Keratinocyte (primary cell): ENCODE results near the gene ALX4. TPM values are rescaled to one million over a fixed set of nuclear protein-coding genes. Genes with fewer than 3 reads are reported as not detected.

ENCODE experiments used
- DNase-seq: peaks from one replicate; pipeline ENCODE4 v3.0.0-alpha.2; 2011; ENCODE audit warnings: low read depth, missing footprints, low spot score
- FAIRE-seq: peaks from 2 replicates; lab custom pipeline; 2011; peaks lifted over from hg19 to GRCh38; lab: Jason Lieb, UNC
- H2AFZ ChIP-seq: 2 replicates; pipeline ENCODE4 v1.6.0; 2012; ENCODE audit warnings: low read length, control low read depth, inconsistent platforms; ENCODE audit not compliant: control insufficient read depth
- H3K27ac ChIP-seq: 2 replicates; pipeline ENCODE4 v1.5.1; 2011; ENCODE audit warnings: low read length; ENCODE audit not compliant: control insufficient read depth, insufficient read depth
- H3K27me3 ChIP-seq: 3 replicates; pipeline ENCODE4 v1.6.0; 2011; ENCODE audit warnings: low read length; ENCODE audit not compliant: control insufficient read depth, insufficient read depth; ENCODE audit errors: extremely low read depth
- H3K36me3 ChIP-seq, 2 experiments: 2 replicates in 1 of 2; 3 replicates in 1 of 2; pipeline ENCODE4 v1.5.1; 2011; ENCODE audit warnings: low read length in 2 of 2, mild to moderate bottlenecking in 1 of 2; ENCODE audit not compliant: control insufficient read depth in 2 of 2, insufficient read depth in 2 of 2; ENCODE audit errors: extremely low read depth in 1 of 2
- H3K4me1 ChIP-seq: 3 replicates; pipeline ENCODE4 v1.5.1; 2011; ENCODE audit warnings: low read length; ENCODE audit not compliant: control insufficient read depth, insufficient read depth; ENCODE audit errors: extremely low read depth
- H3K4me2 ChIP-seq: 3 replicates; pipeline ENCODE4 v1.6.0; 2011; ENCODE audit warnings: low read depth, low read length; ENCODE audit not compliant: control insufficient read depth, insufficient read depth; ENCODE audit errors: extremely low read depth
- H3K4me3 ChIP-seq, 3 experiments: fragments of 200-600 bp in 1 of 3; sonication (generic) in 1 of 3; 2 replicates in 2 of 3; 3 replicates in 1 of 3; pipeline ENCODE4 v1.5.1; 2011 to 2016; ENCODE audit warnings: low read length in 3 of 3, mild to moderate bottlenecking in 3 of 3, control low read depth in 2 of 3, inconsistent platforms in 1 of 3, low read depth in 1 of 3, mixed read lengths in 1 of 3, mixed run types in 1 of 3, moderate library complexity in 1 of 3; ENCODE audit not compliant: control insufficient read depth in 2 of 3, insufficient read depth in 2 of 3; ENCODE audit errors: extremely low read depth in 1 of 3
- H3K79me2 ChIP-seq: 2 replicates; pipeline ENCODE4 v1.6.0; 2012; ENCODE audit warnings: low read length; ENCODE audit not compliant: control insufficient read depth, insufficient read depth
- H3K9ac ChIP-seq: 3 replicates; pipeline ENCODE4 v1.6.0; 2011; ENCODE audit warnings: low read length; ENCODE audit not compliant: control insufficient read depth, insufficient read depth; ENCODE audit errors: extremely low read depth
- H3K9me1 ChIP-seq: 3 replicates; pipeline ENCODE4 v1.6.0; 2011; ENCODE audit warnings: low read length; ENCODE audit not compliant: control insufficient read depth, insufficient read depth; ENCODE audit errors: extremely low read depth
- H3K9me3 ChIP-seq: 2 replicates; pipeline ENCODE4 v1.5.1; 2012; ENCODE audit warnings: low read depth, low read length; ENCODE audit not compliant: control insufficient read depth
- H4K20me1 ChIP-seq: 3 replicates; pipeline ENCODE4 v1.6.0; 2011; ENCODE audit warnings: low read length; ENCODE audit not compliant: control insufficient read depth, insufficient read depth; ENCODE audit errors: extremely low read depth
- EZH2 ChIP-seq: IDR thresholded peaks from one replicate; pipeline ENCODE4 v1.6.1; 2012; ENCODE audit warnings: inconsistent platforms, mild to moderate bottlenecking, low read length, moderate library complexity
- dilution Hi-C: fragments of 300-500 bp; cut with MboI; formaldehyde crosslinking; loops from one replicate; pipeline ENCODE4 v1.7.0; 2020; ENCODE audit warnings: low sequenced_read_pairs; ENCODE audit not compliant: extremely low pct_ligation_motif_present
- polyA plus RNA-seq, 5 experiments: library from polyadenylated mRNA; depleted of rRNA in 3 of 5; stranded (reverse) in 3 of 5; stranded (forward) in 1 of 5; unstranded in 1 of 5; fragments of >200 nt; gene quantifications; 1 replicate in 1 of 5; 2 replicates in 3 of 5; 3 replicates in 1 of 5; pipeline versions ENCODE4 v1.2.1 to v1.2.3, GENCODE V29; 2011 to 2012; ENCODE audit warnings: missing spikeins in 2 of 5, low read depth in 1 of 5, low replicate concordance in 1 of 5
- TF ChIP-seq, protein P1 (sequence below), 3 experiments: IDR thresholded peaks in 1 of 3; conservative IDR thresholded peaks in 1 of 3; optimal IDR thresholded peaks in 1 of 3; 2 replicates in 2 of 3; 3 replicates in 1 of 3; pipeline versions ENCODE3 to v1.5.1; 2011; ENCODE audit warnings: low read length in 3 of 3, mild to moderate bottlenecking in 3 of 3, moderate library complexity in 2 of 3, control low read depth in 1 of 3, inconsistent platforms in 1 of 3; ENCODE audit not compliant: insufficient read depth in 2 of 3; ENCODE audit errors: extremely low read depth in 1 of 3

Gene ALX4
- polyA plus RNA-seq, 1 donor (not counting 4 experiments of a cell fraction or from before 2014, with no cell fraction given): not detected

DNA sequence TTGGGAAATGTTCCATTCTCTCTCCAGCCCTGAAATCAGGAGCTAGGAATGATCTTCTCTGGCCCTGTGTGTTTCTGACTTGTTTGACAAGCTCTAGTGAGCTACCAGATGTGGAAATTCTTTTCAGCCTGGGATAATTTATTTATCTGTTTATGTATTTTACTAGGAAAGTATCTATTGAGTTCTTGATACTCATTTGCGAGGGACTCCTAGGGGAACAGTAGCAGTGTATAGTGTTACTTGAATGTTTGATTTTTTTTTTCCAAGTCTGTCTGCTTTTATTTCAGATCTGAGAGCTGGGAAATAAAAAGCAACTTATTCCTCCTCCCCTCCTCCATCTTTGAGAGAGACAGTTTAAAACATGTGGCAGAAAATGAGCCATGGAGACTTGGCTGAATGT, 92.5 kb downstream of the ALX4 start:
- dilution Hi-C loops: no loop called here
- no peak overlapping the region for H3K27ac ChIP-seq
- H3K4me1 ChIP-seq: peaks cover 5% of the 10 kb centered on the region

DNA sequence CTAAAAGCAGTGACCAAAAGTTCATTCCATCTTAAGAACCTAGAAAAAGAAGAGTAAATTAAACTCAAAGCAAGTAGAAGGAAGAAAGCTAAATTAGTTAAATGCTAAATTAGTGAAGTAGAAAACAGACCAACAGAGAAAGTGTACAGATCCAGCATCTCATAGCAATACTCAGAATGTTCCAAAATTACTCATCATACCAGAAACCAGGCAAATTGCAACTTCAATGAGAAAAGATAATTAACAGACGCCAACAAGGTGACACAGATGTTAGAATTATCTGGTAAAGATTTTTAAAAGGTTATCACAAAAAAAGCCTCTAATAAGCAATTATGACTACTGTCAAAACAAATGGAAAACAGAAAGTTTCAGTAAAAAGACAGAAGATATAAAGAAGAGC, 96.8 kb downstream of the ALX4 start:
- Histone ChIP-seq H3K27me3 (no peaks in the 10 kb centered on the region), H3K4me2 (no peak overlapping the region), H3K9me1 (no peaks in the 10 kb centered on the region), H3K36me3 (peaks cover 0 to 3% of the 10 kb centered on the region in 2 experiments), H3K9me3 (no peaks in the 10 kb centered on the region), H3K4me3 (no peak overlapping the region), H4K20me1 (no peaks in the 10 kb centered on the region), H3K4me1 (no peaks in the 10 kb centered on the region), H3K79me2 (no peaks in the 10 kb centered on the region), H3K27ac (no peak overlapping the region), H2AFZ (no peak overlapping the region), H3K9ac (no peak overlapping the region)
- dilution Hi-C loops: no loop called here
- DNase-seq (no peak), FAIRE-seq (no peak)
- TF ChIP-seq, protein P1, sequence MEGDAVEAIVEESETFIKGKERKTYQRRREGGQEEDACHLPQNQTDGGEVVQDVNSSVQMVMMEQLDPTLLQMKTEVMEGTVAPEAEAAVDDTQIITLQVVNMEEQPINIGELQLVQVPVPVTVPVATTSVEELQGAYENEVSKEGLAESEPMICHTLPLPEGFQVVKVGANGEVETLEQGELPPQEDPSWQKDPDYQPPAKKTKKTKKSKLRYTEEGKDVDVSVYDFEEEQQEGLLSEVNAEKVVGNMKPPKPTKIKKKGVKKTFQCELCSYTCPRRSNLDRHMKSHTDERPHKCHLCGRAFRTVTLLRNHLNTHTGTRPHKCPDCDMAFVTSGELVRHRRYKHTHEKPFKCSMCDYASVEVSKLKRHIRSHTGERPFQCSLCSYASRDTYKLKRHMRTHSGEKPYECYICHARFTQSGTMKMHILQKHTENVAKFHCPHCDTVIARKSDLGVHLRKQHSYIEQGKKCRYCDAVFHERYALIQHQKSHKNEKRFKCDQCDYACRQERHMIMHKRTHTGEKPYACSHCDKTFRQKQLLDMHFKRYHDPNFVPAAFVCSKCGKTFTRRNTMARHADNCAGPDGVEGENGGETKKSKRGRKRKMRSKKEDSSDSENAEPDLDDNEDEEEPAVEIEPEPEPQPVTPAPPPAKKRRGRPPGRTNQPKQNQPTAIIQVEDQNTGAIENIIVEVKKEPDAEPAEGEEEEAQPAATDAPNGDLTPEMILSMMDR (optimal IDR thresholded peaks at IDR 0.05 in 1 of 3, IDR thresholded peaks at IDR 0.05 in 1 of 3, conservative IDR thresholded peaks at IDR 0.05 in 1 of 3; ENCODE audit: extremely low read depth in 1 of 3, insufficient read depth in 2 of 3, low read length in 3 of 3): no peak
- TF ChIP-seq EZH2: no peak

More for the DNA sequence above, 92.5 kb downstream of the ALX4 start:
- no peak overlapping the region for H3K4me2 ChIP-seq
- no peak overlapping the region for H2AFZ ChIP-seq
- no peak overlapping the region for H3K4me3 ChIP-seq
- H3K9me3 ChIP-seq: no peaks in the 10 kb centered on the region
- H4K20me1 ChIP-seq: peaks cover 3% of the 10 kb centered on the region
- no peaks in the 10 kb centered on the region for H3K79me2 ChIP-seq
- H3K27me3 ChIP-seq: no peaks in the 10 kb centered on the region
- FAIRE-seq (no peak), DNase-seq (no peak)
- TF ChIP-seq EZH2: no peak
- TF ChIP-seq, protein P1 (optimal IDR thresholded peaks at IDR 0.05 in 1 of 3, IDR thresholded peaks at IDR 0.05 in 1 of 3, conservative IDR thresholded peaks at IDR 0.05 in 1 of 3; ENCODE audit: extremely low read depth in 1 of 3, insufficient read depth in 2 of 3, low read length in 3 of 3): no peak
- H3K9me1 ChIP-seq: no peaks in the 10 kb centered on the region
- H3K36me3 ChIP-seq: peaks cover 0 to 3% of the 10 kb centered on the region in 2 experiments
- H3K9ac ChIP-seq: no peak overlapping the region
